COLO829 (cell line): Measurements from ENCODE around the gene COL8A1.

Experiments used
- DNase-seq: peaks from one replicate; pipeline ENCODE4 v3.0.0; 2012; ENCODE audit warnings: low spot score

Gene COL8A1

GRCh38 chr3:99674086-99674789, 35.8 kb downstream of the COL8A1 start:
- peak; percentile 62 for DNase-seq

GRCh38 chr3:99678023-99678422, 39.6 kb downstream of the COL8A1 start:
- peak; percentile 78 for DNase-seq

- DNase-seq: no peak
Measured at GRCh38 chr3:99678896-99679295, 40.5 kb downstream of the COL8A1 start.

GRCh38 chr3:99681512-99681911, 43.1 kb downstream of the COL8A1 start:
- DNase-seq: no peak

DNA sequence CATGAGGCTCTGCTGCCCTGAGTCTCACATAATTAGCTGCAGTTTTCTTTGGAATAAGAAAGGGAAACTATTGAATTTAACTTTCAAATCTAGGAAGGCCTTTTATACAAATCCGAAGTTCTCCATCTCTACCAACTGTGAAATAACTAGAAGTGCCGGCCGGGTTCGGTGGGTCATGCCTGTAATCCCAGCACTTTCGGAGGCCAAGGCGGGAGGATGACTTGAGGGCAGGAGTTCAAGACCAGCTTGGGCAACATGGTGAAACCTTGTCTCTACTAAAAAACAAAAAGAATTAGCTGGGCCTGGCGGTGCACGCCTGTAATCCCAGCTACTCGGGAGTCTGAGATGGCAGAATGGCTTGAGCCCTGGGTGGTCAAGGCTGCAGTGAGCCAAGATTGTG, 43.6 kb downstream of the COL8A1 start:
- DNase-seq: no peak

DNA sequence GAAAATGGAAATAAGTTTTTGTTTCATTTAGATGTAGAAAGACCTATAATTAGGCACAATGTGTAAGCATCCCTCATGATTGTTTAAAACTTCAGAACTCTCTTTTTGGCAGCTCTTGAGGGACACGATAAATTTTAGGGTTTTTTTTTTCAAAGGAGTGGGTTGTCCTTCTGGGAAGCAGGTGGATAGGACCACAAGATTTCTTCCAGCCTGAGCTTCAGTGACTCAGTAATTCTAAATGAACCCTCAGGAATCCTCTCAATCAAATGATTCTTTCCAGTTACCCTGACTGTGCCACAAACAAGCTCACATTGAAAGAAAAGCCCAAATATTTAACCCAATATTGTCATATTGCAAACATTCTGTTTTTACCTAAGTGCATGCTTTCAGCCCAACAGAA, 45.1 kb downstream of the COL8A1 start:
- no peak for DNase-seq

- DNase-seq: no peak
Measured at GRCh38 chr3:99683876-99684275, 45.5 kb downstream of the COL8A1 start.

- no peak for DNase-seq
Measured at GRCh38 chr3:99684644-99685043, 46.2 kb downstream of the COL8A1 start.

- no peak for DNase-seq
Measured at GRCh38 chr3:99686469-99686868, 48.1 kb downstream of the COL8A1 start.

GRCh38 chr3:99686955-99687612, 48.7 kb downstream of the COL8A1 start:
- DNase-seq: peak; percentile 81

DNA sequence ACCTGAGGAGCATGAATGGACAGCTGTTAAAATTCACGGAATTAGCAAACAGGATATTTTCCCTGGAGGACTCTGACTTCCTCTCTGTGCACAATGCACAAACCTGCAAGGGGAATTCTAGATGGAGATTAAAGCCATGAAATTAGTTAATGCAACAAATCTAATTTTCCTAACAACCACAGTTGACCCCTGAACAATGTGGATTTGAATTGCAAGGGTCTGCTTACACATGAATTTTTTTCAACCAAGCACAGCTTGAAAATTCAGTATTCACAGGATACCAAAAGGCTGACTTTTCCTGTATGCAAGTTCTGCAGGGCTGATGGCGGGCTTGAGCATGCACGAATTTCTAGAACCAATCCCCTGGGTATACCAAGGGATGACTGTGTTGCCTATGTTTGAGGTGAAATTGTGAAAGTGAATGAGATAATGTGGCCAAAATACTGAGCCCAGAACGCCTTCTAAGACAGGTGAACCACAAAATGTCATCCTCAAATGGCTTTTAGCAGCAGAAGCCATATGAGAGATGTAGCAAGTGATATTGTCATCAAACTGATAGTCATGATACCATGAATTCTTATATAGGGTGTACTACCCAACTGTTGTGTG, 52.5 kb downstream of the COL8A1 start:
- no peak for DNase-seq

DNA sequence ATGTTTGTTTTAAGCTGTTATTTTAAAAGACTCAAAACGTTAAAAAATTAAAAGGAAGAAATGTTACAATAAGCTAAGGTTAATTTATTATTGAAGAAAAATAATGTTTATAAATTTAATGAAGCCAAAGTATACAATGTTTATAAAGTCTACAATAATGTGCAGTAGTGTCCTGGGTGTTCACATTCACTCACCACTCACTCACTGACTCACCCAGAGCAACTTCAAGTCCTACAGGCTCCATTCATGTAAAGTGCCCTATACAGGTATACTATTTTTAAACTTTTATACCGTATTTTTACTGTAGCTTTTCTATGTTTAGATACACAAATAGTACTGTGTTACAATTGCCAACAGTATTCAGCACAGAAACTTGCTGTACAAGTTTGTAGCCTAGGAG, 55.2 kb downstream of the COL8A1 start:
- no peak for DNase-seq

DNA sequence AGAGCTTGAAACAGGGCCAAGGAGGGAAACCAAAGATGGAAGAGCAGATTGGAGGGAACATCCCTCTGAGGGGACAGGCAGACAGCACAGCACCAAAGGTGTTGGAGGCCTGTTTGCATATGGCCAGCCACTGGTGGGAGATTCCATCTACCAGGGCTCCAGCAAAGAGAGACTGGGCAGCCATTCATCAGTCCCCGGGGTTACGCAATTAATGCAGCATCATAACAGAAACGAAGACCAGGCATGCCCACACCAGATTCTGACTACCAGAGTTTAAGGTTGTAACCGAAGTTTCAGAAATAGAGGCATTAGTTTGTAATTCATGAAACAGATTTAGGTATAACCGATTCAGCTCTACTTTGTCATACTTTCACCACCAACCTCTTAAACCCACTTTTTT, 58.1 kb downstream of the COL8A1 start:
- no peak for DNase-seq

DNA sequence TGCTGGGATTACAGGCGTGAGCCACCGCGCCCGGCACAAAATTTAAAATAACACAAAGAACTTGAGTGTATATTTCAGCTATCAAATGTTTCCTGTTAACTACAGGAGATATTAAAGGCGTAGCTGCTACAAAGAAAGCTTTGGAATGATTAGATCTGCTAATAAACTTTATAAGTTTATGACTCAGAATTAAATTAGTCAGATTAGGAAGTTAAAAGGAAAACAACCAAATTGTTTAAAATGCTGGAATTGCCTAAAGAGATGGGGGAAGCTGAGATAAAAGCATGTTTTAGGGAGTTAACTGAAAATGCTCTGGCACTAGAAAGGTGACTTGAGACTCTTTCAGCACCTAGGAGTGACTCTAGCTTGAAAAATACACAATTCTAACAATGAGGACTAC, 58.9 kb downstream of the COL8A1 start:
- no peak for DNase-seq

DNA sequence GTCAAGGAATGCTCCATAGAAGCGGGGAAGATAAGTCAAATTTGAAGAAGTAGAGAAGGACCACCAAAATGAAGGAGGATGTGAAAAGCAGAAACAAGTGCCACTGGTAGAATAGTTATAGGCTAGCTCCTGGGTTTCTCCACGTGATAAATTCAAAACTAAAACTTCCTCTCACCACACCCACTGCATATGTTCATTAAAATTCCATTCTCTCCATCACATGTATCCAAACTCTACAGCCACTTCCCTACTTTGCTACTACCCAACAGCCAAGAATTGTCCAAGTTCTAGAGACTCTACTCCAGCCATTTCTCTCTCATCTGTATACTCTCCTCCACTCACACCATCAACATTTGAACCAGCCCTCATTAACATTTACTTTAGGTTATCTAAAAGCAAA, 60.5 kb downstream of the COL8A1 start:
- DNase-seq: no peak

DNA sequence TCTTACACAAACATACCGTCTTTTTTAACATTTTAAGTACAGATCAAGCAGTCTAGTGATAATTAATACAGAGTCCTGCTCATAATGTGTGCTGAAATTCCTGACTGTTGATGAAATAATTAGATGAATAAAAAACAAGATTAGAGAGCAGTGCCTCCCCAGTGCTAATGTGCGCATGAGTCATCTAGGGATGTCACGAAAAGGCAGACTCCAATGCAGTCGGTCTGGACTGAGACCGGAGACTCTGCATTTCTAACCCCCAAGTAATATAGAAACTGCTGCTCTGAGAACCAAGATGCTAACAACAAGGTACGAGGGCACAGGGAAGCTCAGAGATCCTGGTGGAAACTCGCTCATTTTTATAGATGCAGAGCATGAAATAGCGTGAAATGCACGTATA, 61.4 kb downstream of the COL8A1 start:
- DNase-seq: no peak

- DNase-seq: no peak
Measured at GRCh38 chr3:99700631-99701268, 62.4 kb downstream of the COL8A1 start.

GRCh38 chr3:99702953-99703943, 64.9 kb downstream of the COL8A1 start:
- DNase-seq: no peak

DNA sequence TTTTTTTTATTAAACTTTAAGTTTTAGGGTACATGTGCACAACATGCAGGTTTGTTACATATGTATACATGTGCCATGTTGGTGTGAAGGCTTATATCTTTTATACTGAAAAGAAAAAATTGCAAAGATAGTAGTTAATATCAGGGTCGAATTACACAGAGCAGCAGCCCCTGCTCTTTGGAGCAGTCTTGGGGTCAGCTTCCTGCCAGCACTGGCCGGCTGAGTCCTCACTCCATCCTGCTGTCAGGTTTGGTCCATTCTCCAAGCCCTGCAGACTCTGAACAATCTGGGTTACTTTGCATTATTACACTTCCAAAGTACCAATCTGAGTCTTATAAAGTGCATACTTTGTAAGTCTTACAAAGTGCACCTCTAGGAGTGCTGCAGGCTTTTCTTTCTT, 66.0 kb downstream of the COL8A1 start:
- no peak for DNase-seq

- DNase-seq: no peak
Measured at GRCh38 chr3:99706410-99706809, 68.0 kb downstream of the COL8A1 start.

DNA sequence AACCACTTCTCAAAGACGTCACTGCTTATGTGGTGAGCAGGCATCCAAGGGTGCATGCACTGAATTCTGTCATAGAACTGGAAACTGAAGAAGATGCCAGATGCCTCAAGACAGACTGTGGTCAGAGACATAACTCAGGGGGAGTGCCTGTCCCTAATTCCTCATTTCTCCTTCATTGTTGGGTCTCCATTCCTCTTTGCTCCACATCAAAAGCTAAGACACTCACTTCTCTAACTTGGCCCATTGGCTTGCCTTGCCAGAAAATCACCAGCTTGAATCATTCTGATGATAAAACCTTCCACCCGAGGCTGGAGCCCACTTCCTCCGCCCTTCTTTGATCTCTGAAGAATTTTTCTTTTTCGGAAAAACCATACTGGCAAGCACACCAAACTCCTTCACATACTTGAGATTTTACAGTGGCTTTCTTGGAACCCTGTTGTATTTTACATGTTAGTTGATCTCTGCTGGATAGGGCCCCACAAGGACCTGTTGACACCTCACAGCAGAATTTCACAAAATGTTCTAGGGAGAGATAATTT, 69.9 kb downstream of the COL8A1 start:
- no peak for DNase-seq

DNA sequence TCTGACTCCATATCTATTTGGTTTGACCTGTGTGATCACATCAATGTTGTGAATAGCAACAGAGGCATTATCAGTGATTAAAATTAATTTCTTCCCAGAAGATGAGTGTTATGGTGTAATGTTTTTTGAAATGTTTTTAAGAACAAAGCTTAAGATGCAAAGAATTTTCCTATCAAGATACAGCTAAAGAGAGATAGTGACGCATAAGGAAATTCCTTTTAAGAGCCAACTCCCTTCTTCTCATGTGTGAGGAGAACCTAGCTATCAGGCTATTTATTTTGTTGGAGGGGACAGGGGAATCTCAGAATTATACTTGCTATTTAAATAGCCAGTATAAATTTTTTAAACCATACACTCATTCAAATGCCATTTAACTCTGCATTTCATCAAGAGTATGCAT, 71.3 kb downstream of the COL8A1 start:
- DNase-seq: no peak
